Loucy (cell line): ENCODE data around the gene TCAF2.
"Not testable (repeated sequence)": the region's sequence is repeated elsewhere in the genome, so short reads cannot be mapped to it uniquely, and the experiment has no call there.

ENCODE experiments used
- H2AFZ ChIP-seq: fragments of 200-600 bp; sonication (generic); 2 replicates; pipeline ENCODE4 v1.6.0; 2016; ENCODE audit warnings: antibody characterized with exemption, mild to moderate bottlenecking, low read length, moderate library complexity
- H3F3A ChIP-seq: fragments of 200-600 bp; 2 replicates; pipeline ENCODE4 v1.6.0; 2016; ENCODE audit warnings: antibody characterized with exemption, low read depth, mild to moderate bottlenecking
- H3K27me3 ChIP-seq: fragments of 200-600 bp; sonication (generic); 2 replicates; pipeline ENCODE4 v1.6.1; 2014; ENCODE audit warnings: low read length, mild to moderate bottlenecking; ENCODE audit not compliant: insufficient read depth, poor library complexity, severe bottlenecking
- H3K36me3 ChIP-seq: fragments of 200-600 bp; sonication (generic); 2 replicates; pipeline ENCODE4 v1.6.1; 2016; ENCODE audit warnings: low read length; ENCODE audit not compliant: insufficient read depth
- H3K4me1 ChIP-seq: fragments of 200-600 bp; sonication (generic); 2 replicates; pipeline ENCODE4 v1.5.1; 2014; ENCODE audit warnings: low read length, mild to moderate bottlenecking; ENCODE audit not compliant: insufficient read depth, poor library complexity, severe bottlenecking
- H3K4me2 ChIP-seq: fragments of 200-600 bp; sonication (generic); 2 replicates; pipeline ENCODE4 v1.6.0; 2014; ENCODE audit warnings: antibody characterized with exemption, low read length, low read depth, mild to moderate bottlenecking; ENCODE audit not compliant: poor library complexity, severe bottlenecking
- H3K4me3 ChIP-seq: fragments of 200-600 bp; sonication (generic); 2 replicates; pipeline ENCODE4 v1.5.1; 2014; ENCODE audit warnings: low read length, mild to moderate bottlenecking, mixed read lengths; ENCODE audit not compliant: poor library complexity, severe bottlenecking
- H3K79me2 ChIP-seq: fragments of 200-600 bp; sonication (generic); 2 replicates; pipeline ENCODE4 v1.6.1; 2014; ENCODE audit warnings: low read length; ENCODE audit not compliant: insufficient read depth
- H3K9ac ChIP-seq: fragments of 200-600 bp; sonication (generic); 2 replicates; pipeline ENCODE4 v1.6.0; 2014; ENCODE audit warnings: mild to moderate bottlenecking, low read depth, low read length, moderate library complexity; ENCODE audit not compliant: poor library complexity, severe bottlenecking
- H3K9me2 ChIP-seq: fragments of 200-600 bp; sonication (generic); replicated peaks from 2 replicates; pipeline ENCODE4 v1.6.1; 2016; ENCODE audit warnings: low read depth, low read length, mixed read lengths
- H3K9me3 ChIP-seq: fragments of 200-600 bp; sonication (generic); 2 replicates; pipeline ENCODE4 v1.6.1; 2014; ENCODE audit warnings: mild to moderate bottlenecking, antibody characterized with exemption, low read length, low read depth; ENCODE audit not compliant: insufficient read depth
- H4K20me1 ChIP-seq: fragments of 200-600 bp; sonication (generic); 2 replicates; pipeline ENCODE4 v1.6.0; 2014; ENCODE audit warnings: antibody characterized with exemption, low read length, mild to moderate bottlenecking; ENCODE audit not compliant: insufficient read depth, poor library complexity, severe bottlenecking

Gene TCAF2

GRCh38 chr7:143633013-143633618 is 12.3 kb downstream of the TCAF2 start:
- H3K9me3 ChIP-seq, H3F3A ChIP-seq, H3K4me3 ChIP-seq, H3K4me2 ChIP-seq, H3K9me2 ChIP-seq, H4K20me1 ChIP-seq, H2AFZ ChIP-seq, H3K79me2 ChIP-seq, H3K9ac ChIP-seq, H3K36me3 ChIP-seq, H3K27me3 ChIP-seq, H3K4me1 ChIP-seq: not testable (repeated sequence)

DNA sequence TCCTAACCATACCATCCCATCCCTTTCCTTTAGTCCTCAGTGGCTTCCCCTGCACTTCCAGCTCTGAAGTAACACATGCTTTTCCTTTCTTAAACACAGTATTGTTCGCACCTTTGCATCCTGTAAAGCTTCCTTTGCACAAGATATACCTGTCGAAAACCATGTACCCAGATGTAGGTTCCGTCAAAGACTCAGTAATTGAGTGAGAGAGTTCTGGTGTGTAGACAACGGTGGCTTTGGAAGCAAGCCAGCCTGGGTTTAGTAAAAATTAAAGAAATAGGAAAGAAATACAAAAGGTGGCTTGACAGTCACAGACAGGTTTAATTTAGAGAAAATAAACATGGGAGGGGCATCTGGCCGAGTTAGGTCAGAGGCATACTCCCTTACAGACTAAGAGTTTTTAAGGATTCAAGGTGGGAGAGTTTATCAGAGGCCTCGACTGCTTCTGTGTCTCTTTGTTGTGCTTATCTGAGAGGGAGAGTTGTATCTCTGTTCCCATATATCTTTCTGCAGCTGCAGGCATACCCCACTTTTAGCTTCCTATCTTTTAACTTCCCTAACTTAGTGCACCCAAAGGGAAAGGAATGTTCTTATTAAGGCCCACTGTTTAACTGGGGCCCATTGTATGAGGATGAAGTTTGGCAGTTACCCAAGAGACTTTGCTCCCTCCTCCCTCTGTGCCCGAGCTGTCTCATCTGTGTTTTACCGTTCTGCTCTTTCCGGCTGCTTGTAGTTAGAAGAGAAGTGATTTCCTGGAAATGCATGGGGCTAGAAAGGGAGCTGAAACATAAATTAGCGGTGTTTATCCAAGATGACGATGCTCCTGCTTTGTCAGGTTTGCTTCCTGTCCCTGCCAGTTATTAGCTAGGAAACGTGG is 14.8 kb downstream of the TCAF2 start:
- H3F3A ChIP-seq, H3K79me2 ChIP-seq, H2AFZ ChIP-seq, H4K20me1 ChIP-seq, H3K9ac ChIP-seq, H3K4me2 ChIP-seq, H3K9me3 ChIP-seq, H3K4me1 ChIP-seq, H3K4me3 ChIP-seq, H3K36me3 ChIP-seq, H3K27me3 ChIP-seq, H3K9me2 ChIP-seq: not testable (repeated sequence)

GRCh38 chr7:143639372-143639771 is 18.6 kb downstream of the TCAF2 start:
- H3K4me1 ChIP-seq, H4K20me1 ChIP-seq, H3F3A ChIP-seq, H3K27me3 ChIP-seq, H3K4me2 ChIP-seq, H3K9ac ChIP-seq, H3K9me3 ChIP-seq, H3K9me2 ChIP-seq, H3K4me3 ChIP-seq, H3K79me2 ChIP-seq, H3K36me3 ChIP-seq, H2AFZ ChIP-seq: not testable (repeated sequence)

- H4K20me1 ChIP-seq, H2AFZ ChIP-seq, H3K4me3 ChIP-seq, H3K9me2 ChIP-seq, H3K4me2 ChIP-seq, H3K79me2 ChIP-seq, H3K36me3 ChIP-seq, H3K27me3 ChIP-seq, H3K9me3 ChIP-seq, H3K9ac ChIP-seq, H3K4me1 ChIP-seq, H3F3A ChIP-seq: not testable (repeated sequence)
These were observed 19.9 kb downstream of the TCAF2 start for GRCh38 chr7:143640528-143641189.

- not testable (repeated sequence) for H3K9ac ChIP-seq, H2AFZ ChIP-seq, H3K9me2 ChIP-seq, H3K4me2 ChIP-seq, H3K27me3 ChIP-seq, H3K4me1 ChIP-seq, H3K9me3 ChIP-seq, H4K20me1 ChIP-seq, H3K4me3 ChIP-seq, H3K79me2 ChIP-seq, H3F3A ChIP-seq, H3K36me3 ChIP-seq
These were observed 25.8 kb downstream of the TCAF2 start for GRCh38 chr7:143646598-143646997.

- not testable (repeated sequence) for H3K4me1 ChIP-seq, H3K4me2 ChIP-seq, H3K9me3 ChIP-seq, H4K20me1 ChIP-seq, H3K36me3 ChIP-seq, H2AFZ ChIP-seq, H3K79me2 ChIP-seq, H3K9ac ChIP-seq, H3K9me2 ChIP-seq, H3K27me3 ChIP-seq, H3K4me3 ChIP-seq, H3F3A ChIP-seq
These were observed 29.1 kb downstream of the TCAF2 start for GRCh38 chr7:143649902-143650301.

DNA sequence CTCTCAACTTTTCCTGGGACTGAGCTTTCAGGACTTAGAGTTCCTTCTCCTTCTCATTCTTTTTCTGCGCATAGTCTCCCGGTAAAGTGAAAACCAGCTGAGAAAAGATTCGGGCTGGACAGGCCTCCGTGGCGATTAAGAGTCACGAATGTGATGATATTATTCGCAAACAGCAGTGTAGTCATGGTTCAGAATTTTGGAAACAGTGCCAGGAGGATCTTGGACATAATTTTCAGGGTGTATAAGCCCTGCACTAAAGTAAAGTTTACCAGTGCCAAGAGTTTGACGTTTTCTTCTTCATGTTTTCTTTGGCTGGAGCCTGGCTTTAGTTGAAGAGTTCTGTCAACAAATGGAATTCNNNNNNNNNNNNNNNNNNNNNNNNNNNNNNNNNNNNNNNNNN is 29.7 kb downstream of the TCAF2 start:
- H3K9me3 ChIP-seq, H3K27me3 ChIP-seq, H3K4me1 ChIP-seq, H3F3A ChIP-seq, H3K9me2 ChIP-seq, H2AFZ ChIP-seq, H3K9ac ChIP-seq, H3K79me2 ChIP-seq, H3K4me2 ChIP-seq, H4K20me1 ChIP-seq, H3K36me3 ChIP-seq, H3K4me3 ChIP-seq: not testable (repeated sequence)
